Aorta (tissue), 5 donors: Measurements from ENCODE around the gene BICC1. TPM values are rescaled to one million over a fixed set of nuclear protein-coding genes. Genes with fewer than 3 reads are reported as not detected.

Experiments used
- ATAC-seq: fragments of 200-7000 bp; cut with Tn5 transposase; one replicate; pipeline ENCODE4 v1.9.1; 2022; ENCODE audit warnings: moderate library complexity; ENCODE audit not compliant: low FRiP score
- DNase-seq, 2 donors: peaks; one replicate each; pipeline ENCODE4 v3.0.0-alpha.2; 2020
- H3K27ac ChIP-seq, 2 donors: one replicate each; pipeline ENCODE4 v1.5.1; 2013; ENCODE audit warnings: low read length in 2 of 2, mild to moderate bottlenecking in 2 of 2, moderate library complexity in 2 of 2, control low read depth in 1 of 2, inconsistent platforms in 1 of 2, low read depth in 1 of 2
- H3K27me3 ChIP-seq, 2 donors: one replicate each; pipeline ENCODE4 v1.6.1; 2013; ENCODE audit warnings: control low read depth in 1 of 2, low read length in 1 of 2, mild to moderate bottlenecking in 1 of 2, moderate library complexity in 1 of 2; ENCODE audit not compliant: insufficient read depth in 2 of 2, control insufficient read depth in 1 of 2
- H3K36me3 ChIP-seq, 2 donors: one replicate each; pipeline ENCODE4 v1.6.1; 2013; ENCODE audit warnings: control low read depth in 1 of 2, low read length in 1 of 2, mild to moderate bottlenecking in 1 of 2; ENCODE audit not compliant: insufficient read depth in 2 of 2, control insufficient read depth in 1 of 2
- H3K4me1 ChIP-seq, 2 donors: one replicate each; pipeline ENCODE4 v1.6.1; 2013; ENCODE audit warnings: low read length in 2 of 2, control low read depth in 1 of 2, mild to moderate bottlenecking in 1 of 2, moderate library complexity in 1 of 2; ENCODE audit not compliant: insufficient read depth in 2 of 2, control insufficient read depth in 1 of 2
- H3K4me3 ChIP-seq, 2 donors: one replicate each; pipeline ENCODE4 v1.5.1; 2013; ENCODE audit warnings: low read length in 2 of 2, control low read depth in 1 of 2, mild to moderate bottlenecking in 1 of 2
- H3K9me3 ChIP-seq: one replicate; pipeline ENCODE4 v1.6.1; 2013; ENCODE audit warnings: mild to moderate bottlenecking, low read length; ENCODE audit not compliant: control insufficient read depth
- WGBS, 2 donors: extraction: QIAGEN DNeasy Blood & Tissue Kit; methylation state at CpG; one replicate each; pipeline ENCODE4 v1.1.7; 2013; 5-methylcytosine and 5-hydroxymethylcytosine counted together
- intact Hi-C, 2 donors: fragments of 100-400 bp; cut with DNase I; formaldehyde crosslinking; loops; one replicate each; pipeline versions ENCODE4 v1.14.2 to v1.15.0; 2022
- polyA plus RNA-seq, 2 donors: library from polyadenylated mRNA; stranded (reverse); fragments of 200-250 nt; gene quantifications; one replicate each; pipeline ENCODE4 v1.2.3, GENCODE V29; 2013
- total RNA-seq, 2 donors: library from RNA; stranded (reverse); fragmentation: NEBNext Ultra II Directional; extraction: Animal tissue kit (Norgen Biotek cat#: 25700); gene quantifications; one replicate each; pipeline ENCODE4 v1.2.1, GENCODE V29; 2021
- donor health status: healthy with polysubstance abuse.
- donor health status: Bipolar disorder and iron deficiency.
- donor health status: DM: no; HTN: no; CAD: no.
- donor health status: DM: no; HTN: no; CAD: no.
- donor health status: DM: yes; HTN: yes; CAD: no.

BICC1 gene
- total and polyA plus RNA-seq, 4 donors: 3.8 to 46.8 (median 13.9) TPM

GRCh38 chr10:58776568-58777318 lies 264.1 kb downstream of the BICC1 start:
- intact Hi-C loops: loop anchor here in 1 of 2 donors (10.0 kb wide), 1 partner anchor 848 kb away; no protein-coding TSS in a partner anchor
- Histone ChIP-seq H3K4me3 (no peak overlapping the region), H3K27me3 (no peaks in the 10 kb centered on the region), H3K4me1 (peaks cover 0 to 3% of the 10 kb centered on the region in 2 donors), H3K9me3 (no peaks in the 10 kb centered on the region), H3K36me3 (no peaks in the 10 kb centered on the region), H3K27ac (no peak overlapping the region)
- peak; percentile 9 for ATAC-seq
- no peak for DNase-seq
- 22 to 33% methylated on average over 5 of the region's 5 CpGs for whole genome bisulfite sequencing, 2 donors

DNA sequence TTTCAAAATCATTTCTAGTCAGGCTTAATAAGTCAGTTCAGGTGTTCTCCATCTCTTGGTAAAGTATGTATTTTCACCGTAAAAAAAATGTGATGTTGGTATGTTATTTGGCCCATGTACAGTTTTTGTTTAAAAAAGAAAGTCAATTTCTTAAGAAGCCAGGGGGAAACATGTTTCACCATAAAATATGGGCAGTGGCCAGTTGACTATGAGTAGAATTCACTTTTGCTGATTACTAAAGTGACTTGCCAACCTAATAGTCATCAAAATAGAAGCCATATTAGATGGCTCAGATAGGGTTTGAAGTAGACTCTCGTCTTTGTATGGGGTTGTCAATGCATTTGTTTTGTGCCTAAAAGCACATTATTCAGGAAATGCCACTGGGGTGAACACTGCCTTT lies 266.3 kb downstream of the BICC1 start:
- intact Hi-C loops: loop anchor here in 1 of 2 donors (10.0 kb wide), 1 partner anchor 846 kb away; no protein-coding TSS in a partner anchor
- Histone ChIP-seq H3K27me3 (no peaks in the 10 kb centered on the region), H3K9me3 (no peaks in the 10 kb centered on the region), H3K36me3 (no peaks in the 10 kb centered on the region), H3K27ac (no peak overlapping the region), H3K4me3 (no peak overlapping the region), H3K4me1 (peaks cover 0 to 3% of the 10 kb centered on the region in 2 donors)
- 64 to 75% methylated on average over 2 of the region's 2 CpGs for WGBS, 2 donors
- DNase-seq (no peak), ATAC-seq (no peak)

DNA sequence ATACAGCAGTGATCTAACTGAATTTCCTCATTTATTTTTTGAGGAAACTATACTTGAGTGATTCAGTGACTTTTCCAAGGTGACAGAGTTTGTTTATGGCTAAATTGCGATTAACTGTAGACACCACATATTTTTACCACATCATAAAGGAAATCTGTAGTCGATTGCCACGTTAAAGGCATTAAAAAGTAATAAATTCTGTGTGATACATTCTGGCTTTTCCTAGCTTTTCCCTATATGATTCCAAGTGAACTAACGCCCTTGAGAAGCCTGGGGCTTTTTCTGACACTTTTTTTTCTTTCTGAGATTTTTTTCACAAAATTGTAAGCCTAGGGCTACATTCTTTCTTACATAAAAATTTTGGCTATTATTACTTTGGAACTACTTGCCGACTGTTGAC lies 266.9 kb downstream of the BICC1 start:
- H3K36me3 ChIP-seq: no peaks in the 10 kb centered on the region
- H3K9me3 ChIP-seq: no peaks in the 10 kb centered on the region
- intact Hi-C loops: loop anchor here in 1 of 2 donors (10.0 kb wide), 1 partner anchor 845 kb away; no protein-coding TSS in a partner anchor
- no peak overlapping the region for H3K4me3 ChIP-seq
- ATAC-seq (no peak), DNase-seq (no peak)
- no peaks in the 10 kb centered on the region for H3K27me3 ChIP-seq
- 83 to 86% methylated on average over 5 of the region's 5 CpGs for WGBS, 2 donors
- no peak overlapping the region for H3K27ac ChIP-seq
- H3K4me1 ChIP-seq: peaks cover 0 to 3% of the 10 kb centered on the region in 2 donors

DNA sequence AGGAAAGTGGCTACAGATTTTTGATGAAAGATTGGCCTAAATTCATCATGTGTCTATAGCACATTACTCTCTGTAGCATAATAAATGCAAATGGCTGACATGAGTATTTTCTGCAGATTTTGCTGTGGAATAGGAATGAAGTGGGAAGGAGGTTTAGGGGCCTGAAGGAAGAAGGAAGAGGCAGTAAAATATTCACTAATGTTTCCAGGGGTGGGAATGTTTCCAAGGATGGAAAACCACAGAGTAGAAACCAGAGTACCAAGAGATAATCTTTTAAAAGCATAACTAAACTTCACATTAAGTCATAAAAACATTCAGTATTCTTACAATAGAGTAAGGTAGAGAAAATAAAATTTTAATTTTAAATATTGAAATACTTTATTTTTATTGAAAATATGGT lies 267.8 kb downstream of the BICC1 start:
- ATAC-seq (no peak), DNase-seq (no peak)
- Histone ChIP-seq H3K27me3 (no peaks in the 10 kb centered on the region), H3K27ac (no peak overlapping the region), H3K4me1 (peaks cover 0 to 3% of the 10 kb centered on the region in 2 donors), H3K4me3 (no peak overlapping the region), H3K9me3 (no peaks in the 10 kb centered on the region), H3K36me3 (no peaks in the 10 kb centered on the region)
- intact Hi-C loops: loop anchor here (5.0 to 10.0 kb wide), 6 partner anchors 174 to 842 kb away; partner anchors contain the start of gene PHYHIPL (in 1 of the 2)

- Histone ChIP-seq H3K27ac (no peak overlapping the region), H3K36me3 (no peaks in the 10 kb centered on the region), H3K4me1 (no peaks in the 10 kb centered on the region), H3K27me3 (no peaks in the 10 kb centered on the region), H3K9me3 (no peaks in the 10 kb centered on the region), H3K4me3 (no peak overlapping the region)
- 19 to 20% methylated on average over 5 of the region's 5 CpGs for WGBS, 2 donors
- intact Hi-C loops: loop anchor here (5.0 to 10.0 kb wide), 6 partner anchors 173 to 840 kb away; partner anchors contain the start of gene PHYHIPL (in 1 of the 2)
- DNase-seq (no peak), ATAC-seq (peak; percentile 54)
Measured at GRCh38 chr10:58781873-58782488, 269.3 kb downstream of the BICC1 start.

GRCh38 chr10:58782876-58783851 lies 270.5 kb downstream of the BICC1 start:
- ATAC-seq: peak; percentile 80
- no peaks in the 10 kb centered on the region for H3K4me1 ChIP-seq

GRCh38 chr10:58784361-58784760 lies 271.7 kb downstream of the BICC1 start:
- no peak overlapping the region for H3K27ac ChIP-seq
- H3K9me3 ChIP-seq: no peaks in the 10 kb centered on the region
- no peak for DNase-seq
- intact Hi-C loops: loop anchor here (5.0 to 10.0 kb wide), 6 partner anchors 170 to 838 kb away; partner anchors contain the start of gene PHYHIPL (in 1 of the 2)
- no peak overlapping the region for H3K4me3 ChIP-seq
- H3K36me3 ChIP-seq: no peaks in the 10 kb centered on the region
- peak; percentile 37 for ATAC-seq
- no peaks in the 10 kb centered on the region for H3K4me1 ChIP-seq
- no peaks in the 10 kb centered on the region for H3K27me3 ChIP-seq
- 89 to 90% methylated on average over 4 of the region's 4 CpGs for WGBS, 2 donors

More at GRCh38 chr10:58782876-58783851, 270.5 kb downstream of the BICC1 start:
- Histone ChIP-seq H3K27ac (no peak overlapping the region), H3K36me3 (no peaks in the 10 kb centered on the region), H3K4me3 (no peak overlapping the region), H3K9me3 (no peaks in the 10 kb centered on the region), H3K27me3 (no peaks in the 10 kb centered on the region)
- intact Hi-C loops: loop anchor here (5.0 to 10.0 kb wide), 6 partner anchors 172 to 839 kb away; partner anchors contain the start of gene PHYHIPL (in 1 of the 2)
- 39 to 53% methylated on average over 4 of the region's 4 CpGs for WGBS, 2 donors
- no peak for DNase-seq

DNA sequence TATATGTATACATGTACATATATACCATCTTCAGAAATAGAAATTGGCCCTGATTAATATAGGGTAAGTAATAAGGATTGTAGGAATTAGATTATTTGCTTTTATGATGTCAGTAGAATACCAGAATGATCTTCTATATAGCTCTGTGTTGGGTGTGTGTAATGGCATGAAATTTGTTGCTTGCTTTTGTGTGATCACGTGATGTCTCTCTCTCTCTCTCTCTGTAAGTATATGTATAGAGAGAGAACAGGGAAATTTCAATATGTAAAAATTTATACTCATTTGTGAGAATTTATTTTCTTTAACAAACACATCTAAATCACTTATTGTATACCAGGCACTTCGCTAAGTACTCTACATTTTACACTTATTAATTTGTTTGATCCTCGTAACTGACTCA lies 272.7 kb downstream of the BICC1 start:
- Histone ChIP-seq H3K4me1 (no peaks in the 10 kb centered on the region), H3K9me3 (no peaks in the 10 kb centered on the region), H3K27ac (no peak overlapping the region), H3K36me3 (no peaks in the 10 kb centered on the region), H3K4me3 (no peak overlapping the region), H3K27me3 (no peaks in the 10 kb centered on the region)
- DNase-seq (no peak), ATAC-seq (no peak)
- 95 to 96% methylated on average over 3 of the region's 3 CpGs for WGBS, 2 donors
- intact Hi-C loops: loop anchor here (10.0 kb wide), 5 partner anchors 169 to 449 kb away; partner anchors contain the start of gene PHYHIPL (in 1 of the 2)
